ENCODE measurements around the gene POLR2H. TPM values are rescaled to one million over a fixed set of nuclear protein-coding genes. Genes with fewer than 3 reads are reported as not detected.

The POLR2H gene
- total RNA-seq, 5 donors from 2014 or later (not counting 1 experiment from before 2014, with no cell fraction given): 33.0 to 75.1 (median 53.3) TPM

DNA sequence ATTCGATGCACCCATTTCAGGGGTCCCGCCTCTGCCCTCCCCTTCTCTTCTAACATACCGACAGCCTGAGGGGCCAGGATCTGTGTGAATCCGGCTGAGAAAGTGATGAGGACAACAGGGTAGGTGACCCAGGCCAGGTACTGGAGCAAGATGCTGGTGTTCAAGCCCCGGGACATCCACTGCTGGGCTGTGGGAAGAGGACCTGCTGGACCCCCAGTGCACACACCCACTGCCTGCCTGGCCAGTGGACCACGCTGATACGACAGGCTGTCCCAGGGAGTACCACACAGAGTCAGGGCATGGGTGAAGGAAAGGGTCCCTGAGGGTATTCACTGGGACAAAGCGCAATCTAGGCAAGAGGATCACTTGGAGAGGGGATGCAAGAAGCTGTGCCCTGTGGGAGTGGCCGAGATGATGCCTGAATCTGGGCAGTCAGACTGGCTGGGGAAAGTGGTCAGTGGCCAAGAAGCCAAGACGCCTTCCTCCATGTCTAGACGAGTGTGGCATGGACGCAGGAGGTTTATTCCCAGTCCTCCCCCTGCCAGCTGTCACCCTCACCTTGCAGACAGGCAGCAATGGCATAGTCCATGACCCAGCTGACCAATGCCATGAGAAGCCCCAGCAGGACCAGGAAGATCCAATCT is 3.3 kb upstream of the POLR2H start:
- Mint-ChIP-seq H3K27ac (no peak overlapping the region), H3K36me3 (no peaks in the 10 kb centered on the region), H3K27me3 (no peaks in the 10 kb centered on the region), H3K4me3 (no peak overlapping the region), H3K9me3 (no peaks in the 10 kb centered on the region), H3K4me1 (peaks cover 8 to 18% (median 11%) of the 10 kb centered on the region in 3 donors)
- Histone ChIP-seq H3K36me3 (ENCODE audit: control insufficient read depth in 2 of 2, extremely low read depth in 1 of 2, insufficient read depth in 1 of 2, low read length in 1 of 2) (no peaks in the 10 kb centered on the region), H3K27me3 (replicated peaks in 1 of 2; ENCODE audit: control insufficient read depth in 2 of 2, extremely low read depth in 1 of 2, insufficient read depth in 2 of 2, low read length in 1 of 2) (peaks cover 0 to 3% of the 10 kb centered on the region in 2 experiments), H3K9me3 (no peaks in the 10 kb centered on the region), H3K4me3 (ENCODE audit: control insufficient read depth in 1 of 2, extremely low read depth in 1 of 2, low read length in 1 of 2) (no peak overlapping the region), H3K4me1 (ENCODE audit: control insufficient read depth in 1 of 2, extremely low read depth in 1 of 2, insufficient read depth in 2 of 2, low read length in 2 of 2) (peaks cover 0 to 27% of the 10 kb centered on the region in 2 experiments), H3K27ac (ENCODE audit: low read length) (no peak overlapping the region)
- DNase-seq (no peak), ATAC-seq (replicated peaks in 1 of 4) (no peak)
- CTCF ChIA-PET: interaction anchor here (0.6 kb wide), 2 partner anchors 13 to 93 kb away, joined by 3 read pairs; no protein-coding TSS in a partner anchor
- POLR2A ChIA-PET: no interaction called here
- WGBS (ENCODE audit: insufficient coverage): 94% methylated on average over 6 of the region's 12 CpGs

DNA sequence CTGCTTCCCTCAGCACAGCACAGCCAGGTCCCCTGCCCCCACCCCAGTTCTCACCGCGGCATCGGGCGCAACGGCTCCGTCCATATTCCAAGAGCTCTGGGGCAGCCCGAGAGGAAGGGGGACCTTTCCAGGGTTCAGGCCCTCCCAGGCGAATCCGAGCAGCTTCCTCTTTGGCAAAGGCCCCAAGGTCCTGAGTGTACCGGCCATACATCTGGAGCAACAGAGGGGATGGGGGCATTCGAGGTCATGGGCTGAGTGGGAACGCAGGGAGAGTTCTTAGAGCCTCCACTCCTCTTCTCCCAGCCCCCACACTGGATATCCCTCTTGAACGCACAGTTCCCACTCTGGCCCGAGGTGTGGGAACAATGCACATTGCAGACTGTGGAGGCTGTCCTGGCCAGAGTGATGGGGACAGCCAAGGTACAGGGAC is 2.6 kb upstream of the POLR2H start:
- ChIA-PET CTCF (interaction anchor here in 1 of 2 donors (0.6 kb wide), 1 partner anchor 12 kb away, joined by 3 read pairs; no protein-coding TSS in a partner anchor), POLR2A (no interaction called here)
- peaks cover 1 to 32% of the 10 kb centered on the region in 2 experiments for H3K4me1 ChIP-seq (ENCODE audit: control insufficient read depth in 1 of 2, extremely low read depth in 1 of 2, insufficient read depth in 2 of 2, low read length in 2 of 2)
- no peak overlapping the region for H3K27ac ChIP-seq (ENCODE audit: low read length)
- no peaks in the 10 kb centered on the region for H3K27me3 ChIP-seq (replicated peaks in 1 of 2; ENCODE audit: control insufficient read depth in 2 of 2, extremely low read depth in 1 of 2, insufficient read depth in 2 of 2, low read length in 1 of 2)
- Mint-ChIP-seq H3K27me3 (no peaks in the 10 kb centered on the region), H3K36me3 (no peaks in the 10 kb centered on the region), H3K9me3 (no peaks in the 10 kb centered on the region), H3K4me3 (peak overlapping the region in 1 of 3 donors; percentile 43), H3K27ac (no peak overlapping the region), H3K4me1 (peaks cover 12 to 25% (median 15%) of the 10 kb centered on the region in 3 donors)
- H3K9me3 ChIP-seq: no peaks in the 10 kb centered on the region
- DNase-seq (no peak), ATAC-seq (replicated peaks in 1 of 4) (no peak)
- H3K36me3 ChIP-seq (ENCODE audit: control insufficient read depth in 2 of 2, extremely low read depth in 1 of 2, insufficient read depth in 1 of 2, low read length in 1 of 2): no peaks in the 10 kb centered on the region
- 92% methylated on average over 9 of the region's 14 CpGs for WGBS (ENCODE audit: insufficient coverage)
- H3K4me3 ChIP-seq (ENCODE audit: control insufficient read depth in 1 of 2, extremely low read depth in 1 of 2, low read length in 1 of 2): no peak overlapping the region

DNA sequence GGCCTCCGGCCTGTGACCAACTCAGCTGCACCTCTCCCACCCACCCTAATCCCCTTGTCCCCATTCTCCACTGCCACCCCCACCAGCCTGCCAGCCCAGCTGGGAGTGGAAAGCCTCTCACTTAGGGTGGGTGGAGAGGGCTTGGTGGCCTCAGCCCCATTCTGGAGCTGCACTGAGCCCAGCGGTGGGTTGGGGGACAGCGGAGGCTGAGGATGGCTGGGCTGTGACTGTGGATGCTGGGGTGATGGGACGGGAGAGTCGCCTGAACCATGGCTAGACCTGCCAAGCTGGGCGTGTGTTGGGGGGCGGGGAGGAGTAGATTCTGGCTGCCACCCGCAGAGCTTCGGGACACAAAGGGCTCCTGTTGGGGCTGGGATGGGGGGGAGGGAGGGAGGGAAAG is 1.9 kb upstream of the POLR2H start:
- H3K36me3 Mint-ChIP-seq: peaks cover 1% of the 10 kb centered on the region
- Histone ChIP-seq H3K27ac (ENCODE audit: low read length) (no peak overlapping the region), H3K27me3 (replicated peaks in 1 of 2; ENCODE audit: control insufficient read depth in 2 of 2, extremely low read depth in 1 of 2, insufficient read depth in 2 of 2, low read length in 1 of 2) (no peaks in the 10 kb centered on the region), H3K36me3 (ENCODE audit: control insufficient read depth in 2 of 2, extremely low read depth in 1 of 2, insufficient read depth in 1 of 2, low read length in 1 of 2) (no peaks in the 10 kb centered on the region), H3K4me1 (ENCODE audit: control insufficient read depth in 1 of 2, extremely low read depth in 1 of 2, insufficient read depth in 2 of 2, low read length in 2 of 2) (peaks cover 4 to 30% of the 10 kb centered on the region in 2 experiments), H3K4me3 (ENCODE audit: control insufficient read depth in 1 of 2, extremely low read depth in 1 of 2, low read length in 1 of 2) (no peak overlapping the region), H3K9me3 (no peaks in the 10 kb centered on the region)
- no peak overlapping the region for H3K27ac Mint-ChIP-seq
- no peaks in the 10 kb centered on the region for H3K27me3 Mint-ChIP-seq
- CTCF ChIA-PET: no interaction called here
- DNase-seq (no peak), ATAC-seq (replicated peaks in 1 of 4) (no peak)
- peaks cover 17 to 31% (median 18%) of the 10 kb centered on the region in 3 donors for H3K4me1 Mint-ChIP-seq
- H3K9me3 Mint-ChIP-seq: no peaks in the 10 kb centered on the region
- POLR2A ChIA-PET: no interaction called here
- H3K4me3 Mint-ChIP-seq: peak overlapping the region in 1 of 3 donors; percentile 80
- 95% methylated on average over 7 of the region's 9 CpGs for WGBS (ENCODE audit: insufficient coverage)

DNA sequence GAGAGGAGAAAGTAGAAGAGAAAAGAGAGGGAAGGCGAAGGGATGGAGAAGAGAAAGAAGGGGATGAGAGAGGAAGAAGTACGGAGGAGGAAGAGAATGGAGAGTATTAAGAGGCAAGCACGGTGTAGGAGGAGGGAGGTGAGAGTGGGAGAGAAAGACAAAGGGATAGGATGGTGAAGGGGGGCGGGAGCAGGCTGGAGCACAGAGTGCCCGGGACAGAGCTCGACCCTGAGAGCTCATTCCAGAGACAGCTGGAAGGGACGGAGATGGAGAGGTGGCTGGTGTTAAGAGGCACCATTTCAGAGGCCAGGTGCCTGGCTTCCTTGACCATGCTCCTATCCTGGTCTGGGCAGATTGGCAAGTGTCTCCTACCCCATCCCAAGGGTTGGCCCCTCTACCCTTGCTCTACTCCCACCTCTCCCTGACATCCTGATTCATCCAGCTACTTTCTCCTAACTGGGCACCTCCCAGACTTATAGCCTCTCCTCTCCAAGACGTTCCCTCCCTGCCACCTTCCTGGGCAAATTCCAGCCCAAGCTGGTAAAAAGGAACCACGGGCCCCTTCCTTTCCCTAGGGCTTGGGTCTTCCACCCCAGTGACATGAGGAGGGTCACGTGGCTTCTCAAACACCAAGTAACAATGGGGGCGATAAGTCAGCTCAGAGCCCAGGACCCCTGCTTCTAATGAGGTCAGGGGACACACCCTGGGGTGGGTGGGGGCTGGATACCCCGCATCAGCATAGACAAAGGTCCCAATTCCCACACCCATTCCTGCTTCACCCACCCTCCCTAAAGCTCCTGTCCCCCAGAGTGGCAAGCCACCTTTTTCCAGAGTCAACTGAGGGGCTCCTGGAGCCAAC is 1.2 kb upstream of the POLR2H start:
- WGBS (ENCODE audit: insufficient coverage): 88% methylated on average over 9 of the region's 12 CpGs
- Mint-ChIP-seq H3K4me1 (peaks cover 24 to 38% (median 24%) of the 10 kb centered on the region in 3 donors), H3K36me3 (peaks cover 8% of the 10 kb centered on the region), H3K4me3 (peak overlapping the region; percentile 74 to 84 (median 80)), H3K27ac (peak overlapping the region; percentile 34 to 66), H3K9me3 (no peaks in the 10 kb centered on the region), H3K27me3 (no peaks in the 10 kb centered on the region)
- Histone ChIP-seq H3K9me3 (no peaks in the 10 kb centered on the region), H3K36me3 (ENCODE audit: control insufficient read depth in 2 of 2, extremely low read depth in 1 of 2, insufficient read depth in 1 of 2, low read length in 1 of 2) (no peaks in the 10 kb centered on the region), H3K27me3 (replicated peaks in 1 of 2; ENCODE audit: control insufficient read depth in 2 of 2, extremely low read depth in 1 of 2, insufficient read depth in 2 of 2, low read length in 1 of 2) (no peaks in the 10 kb centered on the region), H3K27ac (ENCODE audit: low read length) (no peak overlapping the region), H3K4me1 (ENCODE audit: control insufficient read depth in 1 of 2, extremely low read depth in 1 of 2, insufficient read depth in 2 of 2, low read length in 2 of 2) (peaks cover 4 to 29% of the 10 kb centered on the region in 2 experiments), H3K4me3 (ENCODE audit: control insufficient read depth in 1 of 2, extremely low read depth in 1 of 2, low read length in 1 of 2) (no peak overlapping the region)
- CTCF ChIA-PET: interaction anchor here in 1 of 2 donors (0.6 kb wide), 1 partner anchor 151 kb away, joined by 3 read pairs; no protein-coding TSS in a partner anchor
- POLR2A ChIA-PET: no interaction called here
- DNase-seq (no peak), ATAC-seq (replicated peaks in 1 of 4) (no peak)

DNA sequence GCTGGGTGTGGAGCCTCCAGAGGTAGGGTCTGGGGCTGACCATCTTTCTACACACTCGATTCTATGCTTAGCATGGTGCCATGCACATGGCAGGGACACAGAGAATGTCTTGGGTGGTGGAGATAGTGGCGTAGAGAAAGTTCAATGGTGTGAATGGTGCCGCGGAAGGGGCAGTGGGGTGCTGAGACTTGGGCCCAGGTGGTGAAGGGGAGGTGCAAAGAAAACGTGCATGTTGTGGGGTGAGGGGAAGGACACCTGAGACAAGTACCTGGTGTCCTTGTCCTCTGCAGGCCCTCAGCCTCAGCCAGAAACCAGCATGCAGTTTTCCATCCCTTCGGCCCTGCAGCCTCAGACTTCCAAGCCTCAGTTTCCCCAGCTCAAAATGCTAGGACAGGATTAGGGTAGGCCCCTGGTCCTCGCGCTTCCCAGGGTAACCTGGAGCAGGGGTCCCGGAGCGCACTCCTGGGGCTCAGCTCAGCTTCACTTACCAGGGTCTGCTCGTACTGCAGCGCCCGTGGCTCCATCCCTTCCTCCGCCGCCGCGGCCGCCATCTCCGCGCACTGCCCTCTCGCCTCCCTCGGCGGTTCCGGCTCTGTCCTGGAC is 480 bp upstream of the POLR2H start:
- Histone ChIP-seq H3K9me3 (no peaks in the 10 kb centered on the region), H3K36me3 (ENCODE audit: control insufficient read depth in 2 of 2, extremely low read depth in 1 of 2, insufficient read depth in 1 of 2, low read length in 1 of 2) (no peaks in the 10 kb centered on the region), H3K4me3 (ENCODE audit: control insufficient read depth in 1 of 2, extremely low read depth in 1 of 2, low read length in 1 of 2) (peak overlapping the region; percentile 53 to 94), H3K27ac (ENCODE audit: low read length) (no peak overlapping the region), H3K4me1 (ENCODE audit: control insufficient read depth in 1 of 2, extremely low read depth in 1 of 2, insufficient read depth in 2 of 2, low read length in 2 of 2) (peaks cover 4 to 29% of the 10 kb centered on the region in 2 experiments), H3K27me3 (replicated peaks in 1 of 2; ENCODE audit: control insufficient read depth in 2 of 2, extremely low read depth in 1 of 2, insufficient read depth in 2 of 2, low read length in 1 of 2) (no peaks in the 10 kb centered on the region)
- no peak for DNase-seq
- Mint-ChIP-seq H3K4me1 (peaks cover 26 to 39% (median 26%) of the 10 kb centered on the region in 3 donors), H3K36me3 (peaks cover 10% of the 10 kb centered on the region), H3K27ac (peak overlapping the region; percentile 34 to 66), H3K9me3 (no peaks in the 10 kb centered on the region), H3K4me3 (peak overlapping the region; percentile 74 to 84 (median 80)), H3K27me3 (no peaks in the 10 kb centered on the region)
- WGBS (ENCODE audit: insufficient coverage): 14% methylated on average over 24 of the region's 24 CpGs
- ChIA-PET CTCF (interaction anchor here in 1 of 2 donors (0.6 kb wide), 1 partner anchor 150 kb away, joined by 3 read pairs; no protein-coding TSS in a partner anchor), POLR2A (no interaction called here)
- ATAC-seq (replicated peaks in 1 of 4): peak in 1 of 4 experiments; percentile 1
